NCI-H82 (cell line): ENCODE data around the gene TLR9.

Source experiments
- DNase-seq: peaks from one replicate; lab custom pipeline; 2025; lab: John Stamatoyannopoulos, UW

The TLR9 gene

DNA sequence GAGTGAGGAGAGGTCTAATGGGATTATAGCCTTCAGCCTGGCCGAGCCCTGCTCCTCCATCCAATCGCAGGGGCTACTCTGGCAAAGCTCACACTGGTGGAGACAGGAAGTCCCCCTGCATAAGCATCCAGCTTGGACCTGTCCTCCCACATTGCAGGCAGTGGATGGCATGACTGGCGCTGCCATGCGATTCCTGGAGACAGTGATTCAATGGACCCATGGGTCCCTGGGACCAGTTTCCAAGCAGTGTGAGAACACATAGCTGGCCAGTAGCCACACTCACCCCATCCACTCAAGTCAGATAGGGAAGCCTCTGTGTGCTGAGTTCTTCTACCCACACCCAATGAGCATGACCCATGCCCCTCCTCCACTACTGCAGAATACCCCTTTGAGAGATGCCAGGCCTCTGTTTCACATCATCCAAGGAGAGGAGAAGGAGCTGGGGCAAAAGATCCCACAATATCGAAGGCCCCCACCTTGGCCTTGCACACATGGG lies 53.1 kb downstream of the TLR9 start:
- peak; percentile 40 for DNase-seq

GRCh38 chr3:52171514-52172261 lies 53.8 kb downstream of the TLR9 start:
- DNase-seq = peak; percentile 74
